Activated CD4-positive, alpha-beta T cell treated with anti-CD3 and anti-CD28 coated beads for 1 hour (primary cell): ENCODE data around the gene RGS9.
"Not testable (repeated sequence)": the region's sequence is repeated elsewhere in the genome, so short reads cannot be mapped to it uniquely, and the experiment has no call there.

Experiments
- DNase-seq: peaks from one replicate; pipeline ENCODE4 v3.0.0-alpha.2; 2020

Gene RGS9

DNA sequence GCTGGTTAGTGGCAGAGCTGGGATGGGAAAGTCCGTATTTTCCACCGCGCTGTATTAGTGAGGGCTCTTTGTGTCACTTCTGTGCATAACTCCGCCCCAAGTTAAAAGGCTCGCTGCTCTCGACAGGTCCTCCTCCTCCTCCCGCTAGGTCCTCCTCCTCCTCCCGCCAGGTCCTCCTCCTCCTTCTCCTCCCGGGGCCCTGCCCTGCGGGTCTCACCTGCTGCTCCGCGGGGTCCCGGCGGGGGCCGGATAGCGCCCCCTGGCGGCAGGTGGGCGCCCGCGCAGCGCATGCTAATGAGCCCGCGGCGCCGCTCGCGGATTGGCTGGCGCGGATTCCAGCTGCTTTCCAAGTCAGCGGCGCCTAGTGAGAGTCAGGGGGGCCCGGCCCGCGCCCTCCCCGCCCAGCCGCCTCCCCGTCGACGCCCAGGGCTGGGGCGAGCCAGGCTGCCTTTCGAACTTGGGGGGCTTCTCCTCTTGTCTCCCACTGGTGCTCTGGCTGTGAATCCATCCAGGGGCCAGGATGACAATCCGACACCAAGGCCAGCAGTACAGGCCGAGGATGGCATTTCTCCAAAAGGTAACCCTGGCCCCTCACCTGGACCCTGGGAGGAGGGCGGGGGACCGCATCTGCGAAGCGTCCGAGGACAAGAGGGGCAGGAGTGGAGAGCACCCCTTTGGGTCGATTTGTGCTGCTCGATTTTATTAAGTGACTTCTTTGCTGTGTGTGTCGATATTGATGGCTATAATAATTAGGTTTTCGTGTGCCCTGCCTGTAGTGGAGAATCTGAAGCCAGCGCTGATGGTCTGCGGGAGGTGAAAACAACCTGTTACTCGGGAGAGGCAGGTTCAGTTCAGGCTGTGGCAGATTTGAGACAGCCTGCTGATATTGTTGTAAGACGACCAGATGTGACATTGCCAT is at the start of gene RGS9:
Gene RGS9, plus strand, starts transcription at position 350 of the 919 bp plus-strand sequence. Its CDS starts 171 bp downstream, at position 521.
- peak; percentile 74 for DNase-seq

DNA sequence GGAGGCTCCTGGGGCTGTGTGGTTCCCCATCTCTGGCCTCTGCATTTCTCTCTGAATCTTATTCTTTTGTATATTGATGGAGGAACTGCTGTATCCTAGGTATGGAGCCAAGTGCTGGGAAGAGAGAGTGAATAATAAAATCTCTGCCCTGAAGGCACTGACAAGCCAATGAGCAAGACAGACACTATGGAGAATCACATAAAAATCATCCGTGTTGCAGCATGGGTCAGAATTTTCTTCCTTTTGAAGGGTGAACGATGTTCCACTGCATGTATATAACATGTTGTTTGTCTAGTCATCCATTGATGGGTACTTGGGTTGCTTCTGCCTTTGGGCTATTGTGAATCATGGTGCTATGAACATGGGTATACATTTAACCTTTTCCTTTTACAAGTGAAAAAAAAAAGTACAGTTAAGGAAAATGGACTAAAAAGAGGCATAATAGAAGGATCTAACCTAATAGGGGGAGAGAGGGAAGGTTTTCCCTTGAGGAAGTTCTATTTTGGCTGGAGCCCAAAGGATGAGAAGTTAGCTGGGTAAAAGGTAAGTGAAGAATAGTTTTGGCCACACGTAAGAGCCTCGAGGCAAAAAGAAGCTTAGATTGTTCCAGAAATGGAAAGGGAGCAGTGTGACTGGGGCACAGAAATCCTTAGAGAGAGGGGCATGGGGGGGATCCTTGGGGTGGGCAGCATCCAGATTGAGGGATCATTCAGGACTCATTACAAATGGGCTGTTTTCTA is 48.4 kb upstream of the RGS9 start:
- no peak for DNase-seq

- DNase-seq, result no peak
These were observed 44.9 kb upstream of the RGS9 start for GRCh38 chr17:65092262-65092661.

DNA sequence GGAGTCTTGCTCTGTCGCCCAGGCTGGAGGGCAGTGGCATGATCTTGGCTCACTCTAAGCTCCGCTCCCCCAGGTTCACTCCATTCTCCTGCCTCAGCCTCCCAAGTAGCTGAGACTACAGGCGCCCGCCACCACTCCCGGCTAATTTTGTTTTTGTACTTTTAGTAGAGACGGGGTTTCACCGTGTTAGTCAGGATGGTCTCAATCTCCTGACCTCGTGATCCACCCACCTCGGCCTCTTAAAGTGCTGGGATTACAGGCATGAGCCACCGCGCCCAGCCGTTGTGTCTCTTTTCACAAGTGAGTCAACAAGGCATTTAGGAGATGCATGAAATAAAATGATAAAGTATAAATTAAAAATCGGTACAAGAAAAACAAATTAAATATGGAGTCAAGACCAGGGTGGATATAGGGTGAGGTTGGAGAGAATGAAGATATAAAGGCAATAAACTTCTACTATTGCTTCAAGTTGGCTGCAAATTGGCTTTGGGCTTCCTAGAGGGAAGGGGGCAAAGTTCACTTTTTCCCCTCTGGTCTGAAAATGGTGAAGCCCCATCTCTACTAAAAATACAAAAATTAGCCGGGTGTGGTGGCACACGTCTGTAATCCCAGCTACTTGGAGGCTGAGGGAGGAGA is 44.3 kb upstream of the RGS9 start:
- not testable (repeated sequence) for DNase-seq

GRCh38 chr17:65093930-65094329 is 43.2 kb upstream of the RGS9 start:
- DNase-seq, result no peak

- DNase-seq, result no peak
These were observed 41.7 kb upstream of the RGS9 start for GRCh38 chr17:65095465-65095864.

DNA sequence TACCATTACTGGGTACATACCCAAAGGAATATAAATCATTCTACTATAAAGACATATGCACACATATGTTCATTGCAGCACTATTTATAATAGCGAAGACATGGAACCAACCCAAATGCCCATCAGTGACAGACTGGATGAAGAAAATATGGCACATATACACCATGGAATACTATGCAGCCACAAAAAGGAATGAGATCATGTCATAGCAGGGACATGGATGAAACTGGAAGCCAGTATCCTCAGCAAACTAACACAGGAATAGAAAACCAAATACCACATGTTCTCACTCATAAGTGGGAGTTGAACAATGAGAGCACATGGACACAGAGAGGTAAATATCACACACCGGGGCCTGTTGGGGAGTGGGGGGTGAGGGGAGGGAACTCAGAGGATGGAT is 40.8 kb upstream of the RGS9 start:
- not testable (repeated sequence) for DNase-seq

- DNase-seq, result no peak
These were observed 40.1 kb upstream of the RGS9 start for GRCh38 chr17:65097110-65097509.

GRCh38 chr17:65099475-65099874 is 37.7 kb upstream of the RGS9 start:
- no peak for DNase-seq

GRCh38 chr17:65099941-65100315 is 37.2 kb upstream of the RGS9 start:
- peak; percentile 49 for DNase-seq

- peak; percentile 75 for DNase-seq
These were observed 36.6 kb upstream of the RGS9 start for GRCh38 chr17:65100316-65101140.

DNA sequence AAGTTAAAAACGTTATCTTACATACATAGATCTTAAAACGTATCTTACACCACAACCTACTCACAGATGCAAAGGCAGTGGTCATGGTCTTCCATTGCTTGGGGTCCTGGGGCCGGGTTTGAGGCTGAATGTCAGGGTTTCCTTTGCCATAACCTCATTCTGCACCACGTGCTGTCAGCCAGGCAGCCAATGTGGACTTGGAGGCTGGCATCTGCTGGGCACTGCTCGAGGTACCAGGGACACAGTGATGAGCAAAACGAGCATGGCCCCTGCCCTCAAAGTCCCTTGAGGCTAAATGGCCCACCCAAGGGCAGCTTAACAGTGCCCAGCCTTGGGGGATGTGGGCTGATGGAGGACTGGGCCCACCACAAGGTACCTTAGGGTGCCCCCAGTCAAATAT is 35.8 kb upstream of the RGS9 start:
- no peak for DNase-seq

DNA sequence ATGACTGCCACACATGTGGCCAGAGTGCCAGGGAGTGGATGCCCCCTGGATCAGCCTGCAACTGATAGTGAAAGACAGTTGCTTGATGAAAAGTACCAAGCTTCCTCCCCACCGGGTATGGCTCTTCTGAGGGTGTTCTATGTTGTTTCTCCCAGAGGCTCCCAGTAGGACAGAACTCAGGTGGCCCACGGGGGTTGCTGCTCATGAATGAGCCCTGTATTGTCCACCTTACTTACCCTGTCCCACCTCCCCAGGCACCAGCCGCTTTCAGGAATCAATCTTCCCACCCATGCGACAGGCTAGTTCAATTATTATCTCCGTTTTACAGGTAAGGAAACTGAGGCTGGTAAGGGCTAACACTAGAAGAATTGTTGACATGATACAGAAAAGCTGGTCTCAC is 34.9 kb upstream of the RGS9 start:
- DNase-seq, result no peak

GRCh38 chr17:65102788-65103187 is 34.4 kb upstream of the RGS9 start:
- DNase-seq, result no peak

- DNase-seq, result no peak
These were observed 33.7 kb upstream of the RGS9 start for GRCh38 chr17:65103431-65103830.

- DNase-seq, result no peak
These were observed 33.3 kb upstream of the RGS9 start for GRCh38 chr17:65103896-65104295.

GRCh38 chr17:65104541-65104940 is 32.6 kb upstream of the RGS9 start:
- no peak for DNase-seq

- DNase-seq, result no peak
These were observed 32.2 kb upstream of the RGS9 start for GRCh38 chr17:65104973-65105372.

GRCh38 chr17:65108152-65108551 is 29.0 kb upstream of the RGS9 start:
- DNase-seq, result no peak

- no peak for DNase-seq
These were observed 27.6 kb upstream of the RGS9 start for GRCh38 chr17:65109543-65109942.

DNA sequence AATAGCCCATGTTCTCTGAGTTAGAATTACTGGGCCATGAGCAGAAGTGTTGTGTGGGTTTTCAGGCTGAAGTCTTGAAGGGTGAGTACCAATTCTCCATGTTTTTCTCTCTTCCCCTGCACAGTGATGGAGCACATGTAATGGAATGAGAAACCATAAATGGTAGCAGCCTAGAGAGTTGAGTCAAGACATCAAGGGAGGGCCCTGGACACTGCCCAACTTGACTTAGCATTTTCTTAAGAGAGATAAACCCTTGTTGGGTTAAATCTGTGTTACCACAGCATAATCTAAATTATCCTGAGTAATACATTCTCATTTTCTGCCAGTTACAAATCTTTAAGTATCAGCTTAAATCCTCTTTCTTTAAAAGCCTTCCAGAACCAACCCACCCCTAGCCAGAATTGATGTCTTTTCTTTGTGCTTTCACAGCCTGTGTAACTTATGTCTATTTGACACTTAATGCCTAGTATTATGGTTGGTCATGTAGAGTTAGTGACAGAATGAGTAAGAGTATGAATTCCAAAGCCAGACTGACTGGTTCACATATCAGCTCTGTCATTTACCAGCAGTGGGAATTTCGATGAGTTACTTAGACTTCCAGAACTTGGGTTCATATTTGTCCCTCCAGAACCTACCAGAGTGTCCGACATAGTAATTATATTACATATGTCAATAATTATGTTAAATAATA is 27.0 kb upstream of the RGS9 start:
- DNase-seq, result no peak

DNA sequence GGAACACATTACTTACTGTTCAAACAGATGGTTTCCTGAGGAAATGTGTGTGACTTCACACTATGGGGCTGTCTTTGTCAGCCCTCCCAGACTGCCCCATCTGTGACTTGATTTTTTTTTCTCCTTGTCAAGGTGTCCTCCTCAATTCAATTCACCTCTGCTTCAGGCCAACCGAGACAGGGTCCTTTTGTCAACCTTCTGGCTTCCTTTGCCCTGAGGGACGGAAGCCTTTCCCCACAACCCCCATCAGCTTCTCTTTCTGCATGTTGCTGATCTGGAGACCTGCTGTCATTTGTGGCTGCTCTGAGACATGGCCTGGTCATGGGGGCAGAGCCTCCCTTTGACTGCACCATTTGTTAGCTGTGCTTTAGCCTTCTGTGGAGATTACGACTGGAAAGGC is 21.3 kb upstream of the RGS9 start:
- no peak for DNase-seq
